Hepatocyte (in vitro differentiated cells): ENCODE results near the gene TRAPPC3. TPM values are rescaled to one million over a fixed set of nuclear protein-coding genes. Genes with fewer than 3 reads are reported as not detected.
A peak's percentile ranks its signal among the peaks of the same experiment; 100 is the strongest.

Experiments
- DNase-seq: peaks from one replicate; pipeline ENCODE4 v3.0.0-alpha.2; 2016; ENCODE audit warnings: low spot score
- H2AFZ ChIP-seq: fragments of 200-600 bp; sonication (generic); 2 replicates; pipeline ENCODE4 v1.6.0; 2016; ENCODE audit warnings: antibody characterized with exemption, mild to moderate bottlenecking
- H3K27ac ChIP-seq: fragments of 200-600 bp; sonication (generic); 2 replicates; pipeline ENCODE4 v1.5.1; 2016; ENCODE audit warnings: mild to moderate bottlenecking
- H3K27me3 ChIP-seq: fragments of 200-600 bp; sonication (generic); 2 replicates; pipeline ENCODE4 v1.6.1; 2016
- H3K36me3 ChIP-seq: fragments of 200-600 bp; sonication (generic); replicated peaks from 2 replicates; pipeline ENCODE4 v1.5.1; 2016; ENCODE audit warnings: low read depth; ENCODE audit not compliant: insufficient read depth
- H3K4me1 ChIP-seq: fragments of 200-600 bp; sonication (generic); 2 replicates; pipeline ENCODE4 v1.5.1; 2016; ENCODE audit warnings: mild to moderate bottlenecking, moderate library complexity; ENCODE audit not compliant: insufficient read depth
- H3K4me2 ChIP-seq: fragments of 200-600 bp; sonication (generic); 2 replicates; pipeline ENCODE4 v1.6.0; 2016
- H3K4me3 ChIP-seq: fragments of 200-600 bp; sonication (generic); 2 replicates; pipeline ENCODE4 v1.5.1; 2016; ENCODE audit warnings: mild to moderate bottlenecking
- H3K79me2 ChIP-seq: fragments of 200-600 bp; sonication (generic); 2 replicates; pipeline ENCODE4 v1.6.0; 2017; ENCODE audit warnings: mild to moderate bottlenecking
- H3K9me2 ChIP-seq: fragments of 200-600 bp; sonication (generic); replicated peaks from 2 replicates; pipeline ENCODE4 v1.6.0; 2017; ENCODE audit warnings: mild to moderate bottlenecking; ENCODE audit not compliant: insufficient read depth
- H3K9me3 ChIP-seq: fragments of 200-600 bp; sonication (generic); 2 replicates; pipeline ENCODE4 v1.5.1; 2016; ENCODE audit warnings: low read depth, mild to moderate bottlenecking
- H4K20me1 ChIP-seq: fragments of 200-600 bp; sonication (generic); 2 replicates; pipeline ENCODE4 v1.6.0; 2016; ENCODE audit warnings: mild to moderate bottlenecking; ENCODE audit not compliant: insufficient read depth, poor library complexity, severe bottlenecking
- CTCF ChIP-seq: fragments of 200-600 bp; sonication (generic); IDR thresholded peaks from 2 replicates; pipeline ENCODE4 v1.5.1; 2016; ENCODE audit warnings: antibody characterized with exemption, mild to moderate bottlenecking; ENCODE audit not compliant: poor library complexity
- EZH2 ChIP-seq: fragments of 200-600 bp; sonication (generic); IDR thresholded peaks from 2 replicates; pipeline ENCODE4 v1.6.1; 2016; ENCODE audit warnings: antibody characterized with exemption, mild to moderate bottlenecking, borderline replicate concordance
- EZH2phosphoT487 ChIP-seq: fragments of 200-600 bp; sonication (generic); IDR thresholded peaks from one replicate; pipeline ENCODE4 v1.6.1; 2018; ENCODE audit warnings: antibody characterized with exemption, mild to moderate bottlenecking, low read depth, moderate library complexity; ENCODE audit not compliant: unreplicated experiment, severe bottlenecking
- WGBS: methylation state at CpG from one replicate; pipeline ENCODE4 v1.1.6; 2016; ENCODE audit warnings: low lambda C conversion rate; ENCODE audit errors: missing lambda C conversion rate; 5-methylcytosine and 5-hydroxymethylcytosine counted together
- polyA plus RNA-seq: library from polyadenylated mRNA; unstranded; fragments of >200 nt; fragmentation: Nextera tagmentation; extraction: Ambion mirVana; gene quantifications from 2 replicates; pipeline ENCODE4 v1.2.1, GENCODE V29; 2016
- total RNA-seq: library from RNA; depleted of rRNA; stranded (reverse); fragments of >200 nt; gene quantifications from 2 replicates; pipeline ENCODE4 v1.2.3, GENCODE V29; 2014

TRAPPC3 gene
- total and polyA plus RNA-seq, 2 experiments from 2014 or later = 128 to 131 TPM

- Histone ChIP-seq H4K20me1 (peaks cover 6% of the 10 kb centered on the region), H3K79me2 (no peaks in the 10 kb centered on the region), H3K36me3 (no peaks in the 10 kb centered on the region), H3K9me2 (no peaks in the 10 kb centered on the region), H3K4me2 (no peak overlapping the region), H3K27ac (no peak overlapping the region), H3K4me3 (no peak overlapping the region), H2AFZ (no peak overlapping the region), H3K9me3 (no peaks in the 10 kb centered on the region), H3K4me1 (no peaks in the 10 kb centered on the region), H3K27me3 (no peaks in the 10 kb centered on the region)
- 81% methylated on average over 37 of the region's 62 CpGs for WGBS
- DNase-seq = peak; percentile 67
- TF ChIP-seq CTCF (no peak), EZH2phosphoT487 (no peak), EZH2 (no peak)
Measured at GRCh38 chr1:36178471-36179219, 29.4 kb upstream of the TRAPPC3 start.

- 93% methylated on average over 10 of the region's 33 CpGs for WGBS
- no peaks in the 10 kb centered on the region for H3K9me2 ChIP-seq
- no peak overlapping the region for H3K4me2 ChIP-seq
- no peaks in the 10 kb centered on the region for H3K36me3 ChIP-seq
- no peaks in the 10 kb centered on the region for H3K9me3 ChIP-seq
- H3K27me3 ChIP-seq = no peaks in the 10 kb centered on the region
- peaks cover 6% of the 10 kb centered on the region for H3K79me2 ChIP-seq
- no peak for DNase-seq
- no peak overlapping the region for H3K27ac ChIP-seq
- H4K20me1 ChIP-seq = peaks cover 6% of the 10 kb centered on the region
- no peak overlapping the region for H3K4me3 ChIP-seq
- H3K4me1 ChIP-seq = no peaks in the 10 kb centered on the region
- H2AFZ ChIP-seq = no peak overlapping the region
- TF ChIP-seq EZH2phosphoT487 (no peak), EZH2 (no peak), CTCF (no peak)
Measured at GRCh38 chr1:36177589-36178431, 28.5 kb upstream of the TRAPPC3 start.

GRCh38 chr1:36176106-36176949, 27.0 kb upstream of the TRAPPC3 start:
- Histone ChIP-seq H3K4me1 (no peaks in the 10 kb centered on the region), H3K79me2 (peaks cover 17% of the 10 kb centered on the region), H4K20me1 (peaks cover 6% of the 10 kb centered on the region), H3K27me3 (no peaks in the 10 kb centered on the region), H3K9me3 (no peaks in the 10 kb centered on the region), H3K4me2 (no peak overlapping the region), H3K27ac (no peak overlapping the region), H3K9me2 (no peaks in the 10 kb centered on the region), H3K4me3 (no peak overlapping the region), H2AFZ (no peak overlapping the region), H3K36me3 (no peaks in the 10 kb centered on the region)
- DNase-seq = no peak
- TF ChIP-seq EZH2phosphoT487 (no peak), CTCF (no peak), EZH2 (no peak)
- 89% methylated on average over 62 of the region's 76 CpGs for WGBS
